SK-N-MC (cell line): Measurements from ENCODE around the gene LUZP2.

Experiments used
- EZH2 ChIP-seq: fragments of 200-600 bp; sonication (generic); IDR thresholded peaks from one replicate; pipeline ENCODE4 v1.6.1; 2017; ENCODE audit warnings: antibody characterized with exemption
- FOXP2 ChIP-seq: optimal IDR thresholded peaks from 2 replicates; pipeline ENCODE3; 2011; ENCODE audit warnings: mild to moderate bottlenecking, moderate library complexity; ENCODE audit not compliant: insufficient read depth; ENCODE audit errors: extremely low read length, control extremely low read depth
- POLR2AphosphoS5 ChIP-seq: IDR thresholded peaks from 2 replicates; pipeline ENCODE4 v1.6.1; 2012; ENCODE audit warnings: mild to moderate bottlenecking, low read depth, low read length, borderline replicate concordance

DNA sequence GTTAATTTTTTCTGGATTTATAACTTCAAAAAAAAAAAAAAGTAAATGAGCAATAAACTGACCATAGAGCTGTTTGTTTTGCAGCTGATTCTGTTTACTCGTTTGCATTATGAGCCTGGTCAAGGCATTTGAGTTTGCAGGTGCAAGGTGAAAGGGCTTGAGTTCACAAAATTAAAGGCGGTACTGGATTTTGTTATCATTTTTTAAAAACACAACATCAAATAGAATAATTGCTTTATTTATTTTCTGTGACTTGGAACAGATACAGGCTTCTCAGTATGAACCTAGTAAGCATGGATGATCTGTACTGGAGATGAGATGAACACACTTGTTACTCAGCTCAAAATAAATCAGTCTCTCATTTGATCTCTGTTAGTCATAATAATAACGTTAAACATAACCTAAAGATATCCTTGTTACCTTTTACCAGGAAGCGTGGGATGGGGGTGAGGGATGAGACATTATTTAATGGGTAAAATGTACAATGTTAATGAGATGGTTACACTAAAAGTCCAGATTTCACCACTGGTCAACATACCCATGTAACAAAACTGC, 137.8 kb downstream of the LUZP2 start:
- TF ChIP-seq POLR2AphosphoS5: no peak
- TF ChIP-seq EZH2: no peak
- no peak for TF ChIP-seq FOXP2
